ENCODE results near the gene NSRP1. TPM values are rescaled to one million over a fixed set of nuclear protein-coding genes. Genes with fewer than 3 reads are reported as not detected.
"Not testable (repeated sequence)": the region's sequence is repeated elsewhere in the genome, so short reads cannot be mapped to it uniquely, and the experiment has no call there.

Gene NSRP1
- total and polyA plus RNA-seq, 10 donors = 15.5 to 39.8 (median 27.9) TPM

DNA sequence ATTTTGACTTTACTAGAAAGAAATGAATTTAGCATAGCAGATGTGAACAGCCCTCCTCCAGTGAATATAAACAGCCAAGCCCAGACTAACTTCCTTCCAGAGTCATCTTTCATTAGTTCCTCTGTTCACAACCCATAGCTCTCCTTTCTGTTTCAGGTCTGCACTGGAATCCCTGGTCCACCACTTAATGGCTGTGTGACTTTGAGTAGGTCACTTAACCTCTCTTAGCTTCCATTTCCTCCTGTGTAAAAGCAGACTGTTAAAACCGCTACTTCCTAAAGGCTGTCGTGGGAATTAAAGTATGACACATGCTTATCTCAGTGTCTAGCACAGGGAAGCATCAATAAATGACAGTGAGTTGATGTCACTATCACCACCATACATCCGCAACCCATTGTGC lies 111.4 kb downstream of the NSRP1 start:
- Histone ChIP-seq H3K27me3 (replicated peaks in 1 of 7) (peaks cover 0 to 26% (median 1%) of the 10 kb centered on the region in 7 donors), H3K9me3 (no peaks in the 10 kb centered on the region), H3K4me3 (no peak overlapping the region), H3K4me1 (no peaks in the 10 kb centered on the region), H3K36me3 (no peaks in the 10 kb centered on the region), H3K27ac (no peak overlapping the region)
- TF ChIP-seq POLR2A (IDR thresholded peaks at IDR 0.05) = no peak
- no peak for TF ChIP-seq POLR2AphosphoS5 (IDR thresholded peaks at IDR 0.05)
- TF ChIP-seq, protein P1, sequence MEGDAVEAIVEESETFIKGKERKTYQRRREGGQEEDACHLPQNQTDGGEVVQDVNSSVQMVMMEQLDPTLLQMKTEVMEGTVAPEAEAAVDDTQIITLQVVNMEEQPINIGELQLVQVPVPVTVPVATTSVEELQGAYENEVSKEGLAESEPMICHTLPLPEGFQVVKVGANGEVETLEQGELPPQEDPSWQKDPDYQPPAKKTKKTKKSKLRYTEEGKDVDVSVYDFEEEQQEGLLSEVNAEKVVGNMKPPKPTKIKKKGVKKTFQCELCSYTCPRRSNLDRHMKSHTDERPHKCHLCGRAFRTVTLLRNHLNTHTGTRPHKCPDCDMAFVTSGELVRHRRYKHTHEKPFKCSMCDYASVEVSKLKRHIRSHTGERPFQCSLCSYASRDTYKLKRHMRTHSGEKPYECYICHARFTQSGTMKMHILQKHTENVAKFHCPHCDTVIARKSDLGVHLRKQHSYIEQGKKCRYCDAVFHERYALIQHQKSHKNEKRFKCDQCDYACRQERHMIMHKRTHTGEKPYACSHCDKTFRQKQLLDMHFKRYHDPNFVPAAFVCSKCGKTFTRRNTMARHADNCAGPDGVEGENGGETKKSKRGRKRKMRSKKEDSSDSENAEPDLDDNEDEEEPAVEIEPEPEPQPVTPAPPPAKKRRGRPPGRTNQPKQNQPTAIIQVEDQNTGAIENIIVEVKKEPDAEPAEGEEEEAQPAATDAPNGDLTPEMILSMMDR (IDR thresholded peaks at IDR 0.05 in 8 of 11, conservative IDR thresholded peaks at IDR 0.05 in 3 of 11) = no peak
- WGBS, 5 donors = 66 to 85% (median 75%) methylated on average over 3 of the region's 3 CpGs
- no peak for DNase-seq
- intact Hi-C loops (cut with DNase I; ENCODE audit: low total_unique reads) = no loop called here

DNA sequence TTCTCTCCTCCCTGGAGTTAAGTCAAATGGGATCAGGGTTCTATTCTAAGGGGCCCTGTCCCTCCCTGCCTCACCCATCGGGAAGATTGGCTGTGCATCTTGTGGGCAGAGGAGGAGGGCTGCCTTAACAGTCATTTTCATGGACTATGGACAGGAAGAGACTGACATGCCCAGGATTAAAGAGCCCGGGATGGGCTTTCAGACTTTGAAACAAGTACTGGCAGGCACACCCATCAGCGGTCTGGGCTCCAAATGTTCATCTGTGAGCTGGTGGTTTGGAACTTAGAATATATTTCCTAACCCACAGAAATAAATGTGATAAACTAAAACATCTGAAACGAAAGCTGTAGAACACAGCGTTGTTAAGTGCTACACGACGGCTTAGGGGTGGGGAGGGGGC lies 112.4 kb downstream of the NSRP1 start:
- DNase-seq = peak; percentile 13
- H3K9me3 ChIP-seq = no peaks in the 10 kb centered on the region
- H3K4me1 ChIP-seq = no peaks in the 10 kb centered on the region
- no peak for TF ChIP-seq POLR2A (IDR thresholded peaks at IDR 0.05)
- TF ChIP-seq, protein P1 (IDR thresholded peaks at IDR 0.05 in 8 of 11, conservative IDR thresholded peaks at IDR 0.05 in 3 of 11) = no peak
- no peaks in the 10 kb centered on the region for H3K36me3 ChIP-seq
- 76 to 87% (median 81%) methylated on average over 7 of the region's 7 CpGs for WGBS, 5 donors
- peaks cover 0 to 36% (median 5%) of the 10 kb centered on the region in 7 donors for H3K27me3 ChIP-seq (replicated peaks in 1 of 7)
- H3K4me3 ChIP-seq = no peak overlapping the region
- intact Hi-C loops (cut with DNase I; ENCODE audit: low total_unique reads) = no loop called here
- H3K27ac ChIP-seq = no peak overlapping the region

DNA sequence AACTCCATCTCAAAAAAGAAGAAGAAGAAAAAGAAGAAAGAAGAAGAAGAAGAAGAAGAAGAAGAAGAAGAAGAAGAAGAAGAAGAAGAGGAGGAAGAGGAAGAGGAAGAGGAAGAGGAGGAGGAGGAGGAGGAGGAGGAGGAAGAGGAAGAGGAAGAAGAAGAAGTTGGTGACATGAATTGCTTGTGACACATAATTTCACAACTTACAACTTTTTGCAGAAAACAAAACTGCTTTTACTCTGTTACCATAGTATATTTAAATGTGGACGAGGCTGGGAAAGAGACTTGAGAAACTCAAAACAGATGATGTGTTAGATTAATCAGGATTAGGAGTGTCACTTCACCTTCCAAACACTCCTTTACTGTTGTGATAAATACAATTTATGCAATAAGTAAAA lies 113.4 kb downstream of the NSRP1 start:
- H3K36me3 ChIP-seq; intact Hi-C loops (cut with DNase I; ENCODE audit: low total_unique reads); H3K4me3 ChIP-seq; DNase-seq; H3K4me1 ChIP-seq; H3K9me3 ChIP-seq: not testable (repeated sequence)
- WGBS, 5 donors = 36 to 66% (median 50%) methylated on average over 1 of the region's 1 CpG
- Histone ChIP-seq H3K27ac (peak overlapping the region in 3 of 8 donors; percentile 29 to 60 (median 37)), H3K27me3 (replicated peaks in 1 of 7) (peaks cover 0 to 46% (median 11%) of the 10 kb centered on the region in 7 donors)

DNA sequence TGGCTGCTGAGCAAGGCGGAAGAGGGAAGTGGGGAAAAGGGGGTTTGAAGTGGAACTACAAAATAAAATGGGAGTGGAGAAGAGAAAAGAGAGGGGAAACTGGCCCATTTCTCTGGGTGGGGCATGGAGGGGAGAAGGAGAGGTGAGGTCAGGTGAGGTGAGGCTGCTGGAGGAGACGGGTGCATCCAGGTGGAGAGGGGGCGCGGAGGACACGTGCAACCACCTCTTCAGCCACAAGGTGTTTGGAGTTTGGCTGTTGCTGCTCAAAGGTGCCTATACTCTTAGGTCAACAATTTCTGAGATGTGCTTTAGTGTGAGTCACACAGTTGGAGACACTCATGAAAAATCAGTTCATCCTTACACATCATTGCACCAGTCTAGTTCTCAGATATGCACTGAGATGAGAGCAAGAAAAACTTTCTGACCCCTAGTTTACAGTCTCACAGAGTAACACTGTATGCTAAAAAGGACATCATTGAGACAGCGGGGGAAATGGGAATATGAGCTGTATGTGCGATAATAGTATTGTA lies 114.0 kb downstream of the NSRP1 start:
- WGBS, 5 donors = 82 to 92% (median 84%) methylated on average over 7 of the region's 7 CpGs
- Histone ChIP-seq H3K36me3 (no peaks in the 10 kb centered on the region), H3K4me1 (peaks cover 5 to 11% (median 8%) of the 10 kb centered on the region in 6 donors), H3K27me3 (replicated peaks in 1 of 7) (peaks cover 0 to 52% (median 17%) of the 10 kb centered on the region in 7 donors), H3K9me3 (no peaks in the 10 kb centered on the region), H3K4me3 (no peak overlapping the region), H3K27ac (peak overlapping the region in 3 of 8 donors; percentile 29 to 60 (median 37))
- no peak for TF ChIP-seq POLR2AphosphoS5 (IDR thresholded peaks at IDR 0.05)
- TF ChIP-seq, protein P1 (IDR thresholded peaks at IDR 0.05 in 8 of 11, conservative IDR thresholded peaks at IDR 0.05 in 3 of 11) = no peak
- no peak for TF ChIP-seq POLR2A (IDR thresholded peaks at IDR 0.05)
- DNase-seq = peak; percentile 21
- intact Hi-C loops (cut with DNase I; ENCODE audit: low total_unique reads) = no loop called here
